Erythroblast (primary cell): ENCODE data around the gene PDE9A.

Source experiments
- GATA1 ChIP-seq: IDR thresholded peaks from 2 replicates; pipeline ENCODE4 v1.6.1; 2011; ENCODE audit warnings: low read depth, mild to moderate bottlenecking, control low read depth, low read length, moderate library complexity
- POLR2A ChIP-seq: IDR thresholded peaks from 2 replicates; pipeline ENCODE4 v1.6.1; 2011; ENCODE audit warnings: mild to moderate bottlenecking, low read length

GRCh38 chr21:42632336-42632751 lies 21.1 kb upstream of the PDE9A start:
- TF ChIP-seq POLR2A: no peak
- no peak for TF ChIP-seq GATA1
